GM12873 (cell line): ENCODE results near the gene GRIK3.

Source experiments
- TF ChIP-seq, protein P1 (sequence below): IDR thresholded peaks from 2 replicates; pipeline ENCODE4 v1.5.1; 2012; ENCODE audit warnings: low read depth, mild to moderate bottlenecking, moderate library complexity, low read length, control low read depth; ENCODE audit not compliant: insufficient read depth; ENCODE audit errors: missing control alignments

GRIK3 gene

DNA sequence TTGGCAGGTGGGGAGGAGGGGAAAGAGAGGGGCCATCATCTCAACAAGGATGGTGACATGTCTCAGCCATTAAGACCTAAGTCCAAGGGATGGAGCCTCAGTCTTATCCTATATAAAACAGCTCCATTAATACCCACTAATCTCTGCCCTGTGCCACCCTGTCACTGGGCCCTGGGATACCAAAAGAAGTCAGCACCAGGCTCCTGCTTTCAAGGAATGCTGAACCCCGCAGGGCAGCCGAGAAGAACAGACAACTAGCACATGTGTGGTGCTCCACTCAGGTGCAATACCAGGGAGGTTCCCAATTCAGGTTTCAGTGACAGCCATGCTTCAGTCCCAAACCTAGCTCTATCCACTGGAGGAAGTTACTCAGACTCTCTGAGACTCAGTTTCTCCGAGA lies 128.4 kb downstream of the GRIK3 start:
- TF ChIP-seq, protein P1, sequence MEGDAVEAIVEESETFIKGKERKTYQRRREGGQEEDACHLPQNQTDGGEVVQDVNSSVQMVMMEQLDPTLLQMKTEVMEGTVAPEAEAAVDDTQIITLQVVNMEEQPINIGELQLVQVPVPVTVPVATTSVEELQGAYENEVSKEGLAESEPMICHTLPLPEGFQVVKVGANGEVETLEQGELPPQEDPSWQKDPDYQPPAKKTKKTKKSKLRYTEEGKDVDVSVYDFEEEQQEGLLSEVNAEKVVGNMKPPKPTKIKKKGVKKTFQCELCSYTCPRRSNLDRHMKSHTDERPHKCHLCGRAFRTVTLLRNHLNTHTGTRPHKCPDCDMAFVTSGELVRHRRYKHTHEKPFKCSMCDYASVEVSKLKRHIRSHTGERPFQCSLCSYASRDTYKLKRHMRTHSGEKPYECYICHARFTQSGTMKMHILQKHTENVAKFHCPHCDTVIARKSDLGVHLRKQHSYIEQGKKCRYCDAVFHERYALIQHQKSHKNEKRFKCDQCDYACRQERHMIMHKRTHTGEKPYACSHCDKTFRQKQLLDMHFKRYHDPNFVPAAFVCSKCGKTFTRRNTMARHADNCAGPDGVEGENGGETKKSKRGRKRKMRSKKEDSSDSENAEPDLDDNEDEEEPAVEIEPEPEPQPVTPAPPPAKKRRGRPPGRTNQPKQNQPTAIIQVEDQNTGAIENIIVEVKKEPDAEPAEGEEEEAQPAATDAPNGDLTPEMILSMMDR = no peak

DNA sequence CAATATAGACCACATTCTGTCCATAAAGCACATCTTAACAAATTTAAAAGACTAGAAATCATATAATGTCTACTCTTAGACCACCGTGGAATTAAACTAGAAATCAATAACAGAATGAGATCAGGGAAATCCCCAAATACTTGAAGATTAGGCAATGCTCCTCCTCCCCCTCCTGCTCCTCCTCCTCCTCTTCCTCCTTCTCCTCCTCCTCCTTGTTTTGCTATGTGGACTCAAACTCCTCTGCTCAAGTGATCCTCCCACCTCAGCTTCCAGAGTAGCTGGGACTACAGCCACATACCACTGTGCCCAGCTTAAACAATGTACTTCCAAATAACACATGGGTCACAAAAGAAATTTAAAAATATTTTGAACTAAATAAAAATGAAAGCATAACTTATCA lies 134.2 kb downstream of the GRIK3 start:
- TF ChIP-seq, protein P1 = no peak

DNA sequence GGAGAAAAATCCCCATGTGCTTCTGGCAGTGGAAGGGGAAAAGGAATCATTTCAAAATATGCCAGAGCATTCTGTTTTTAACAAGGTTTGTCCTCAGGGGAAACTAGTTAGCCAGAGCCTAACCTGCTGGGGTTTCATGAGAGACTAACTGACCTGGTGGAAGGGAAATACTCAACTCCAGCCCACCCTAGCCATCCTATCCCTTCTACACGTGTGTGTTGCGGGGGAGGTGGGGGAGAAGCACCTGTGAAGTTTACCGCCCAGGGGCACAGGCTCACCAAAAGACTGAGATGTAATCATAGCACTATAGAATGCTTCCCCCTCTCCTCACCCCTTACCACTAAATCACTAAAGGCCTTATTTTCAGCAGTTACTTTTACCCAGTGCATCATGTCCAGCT lies 139.5 kb downstream of the GRIK3 start:
- TF ChIP-seq, protein P1 = no peak

DNA sequence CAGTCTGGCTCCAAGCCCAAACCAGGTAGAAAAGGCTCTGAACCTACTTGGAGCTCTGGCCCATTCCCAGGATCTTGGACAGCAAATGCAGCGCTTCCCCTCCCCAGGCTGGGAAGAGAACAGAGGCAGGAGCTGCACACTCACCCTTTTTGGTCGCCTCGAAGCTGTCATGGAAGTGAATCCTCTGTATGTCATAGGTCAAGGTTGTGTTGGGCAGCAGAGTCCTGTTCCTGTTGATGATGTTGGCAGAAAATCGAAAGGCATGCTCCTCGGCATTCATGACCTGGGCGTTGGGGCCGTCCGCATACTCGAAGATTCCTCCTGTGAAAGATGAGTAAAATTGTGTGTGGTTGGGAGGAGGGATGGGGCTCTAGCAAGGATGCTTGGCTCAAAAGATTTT lies 143.5 kb downstream of the GRIK3 start:
- TF ChIP-seq, protein P1 = no peak

DNA sequence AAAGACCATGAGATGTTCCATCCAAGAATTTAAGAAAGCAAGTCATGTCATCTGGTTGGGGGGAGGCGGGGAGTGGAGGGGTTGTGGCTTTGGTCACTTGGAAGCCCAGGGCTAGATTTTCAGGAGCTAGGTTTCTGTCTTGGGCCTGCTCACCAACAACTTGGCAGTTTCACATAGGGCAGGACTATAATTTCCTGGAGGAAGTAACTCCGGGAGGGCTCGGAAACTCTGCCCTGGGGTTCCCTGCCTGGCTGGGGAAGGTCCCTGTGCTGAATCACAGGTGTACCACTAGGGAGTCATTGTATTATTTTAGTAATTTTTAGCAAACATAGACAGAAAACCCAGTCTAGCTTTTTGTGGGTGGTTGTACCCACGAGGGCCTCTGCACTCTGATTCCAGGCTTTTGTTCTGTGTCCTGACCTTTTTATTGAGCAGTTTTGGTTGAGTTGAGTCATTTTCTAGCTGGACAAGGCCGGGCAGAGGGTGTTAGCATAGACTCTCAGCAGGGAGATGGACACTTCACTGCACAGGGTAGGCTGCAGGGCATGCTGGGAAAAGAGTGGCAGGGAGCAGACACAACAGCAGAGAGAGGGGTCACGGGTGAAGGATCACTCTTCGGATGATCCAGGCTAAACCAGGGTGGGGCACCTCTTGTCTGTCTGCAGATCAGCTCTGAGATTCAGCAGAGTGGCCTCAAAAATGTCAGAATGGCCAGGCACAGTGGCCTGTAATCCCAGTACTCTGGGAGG lies 144.7 kb downstream of the GRIK3 start:
- TF ChIP-seq, protein P1 = no peak

DNA sequence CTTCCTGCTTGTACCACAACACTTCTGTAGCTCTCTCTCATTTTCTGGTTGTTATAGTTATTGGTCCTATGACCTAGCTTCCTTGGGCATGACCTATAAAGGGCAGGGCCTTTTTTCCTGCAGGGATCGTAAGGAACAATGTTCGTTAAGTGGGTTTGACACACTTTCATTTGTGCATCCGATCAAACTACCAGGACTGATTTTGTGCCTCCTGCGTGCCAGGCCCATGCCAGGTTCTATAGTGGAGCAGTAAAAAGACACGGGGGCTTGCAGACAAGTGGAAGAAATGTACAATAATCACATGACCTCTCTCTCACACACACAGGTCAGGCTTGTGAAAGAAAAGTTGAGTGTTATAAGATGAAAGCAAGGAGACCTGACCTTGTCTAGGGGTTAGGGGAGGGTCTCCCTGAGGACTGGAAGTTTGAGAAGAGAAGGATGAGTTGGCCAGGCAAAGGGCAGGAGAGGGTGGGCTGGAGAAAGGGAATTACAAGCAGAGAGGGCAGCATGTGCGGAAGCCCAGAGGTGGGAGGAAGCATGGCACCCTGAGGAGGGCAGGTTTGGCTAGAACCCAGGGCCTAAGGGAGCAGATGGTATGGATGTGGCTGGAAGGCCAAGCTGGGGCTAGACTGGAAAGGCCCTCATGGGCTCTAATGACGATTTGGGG lies 145.4 kb downstream of the GRIK3 start:
- TF ChIP-seq, protein P1 = no peak

DNA sequence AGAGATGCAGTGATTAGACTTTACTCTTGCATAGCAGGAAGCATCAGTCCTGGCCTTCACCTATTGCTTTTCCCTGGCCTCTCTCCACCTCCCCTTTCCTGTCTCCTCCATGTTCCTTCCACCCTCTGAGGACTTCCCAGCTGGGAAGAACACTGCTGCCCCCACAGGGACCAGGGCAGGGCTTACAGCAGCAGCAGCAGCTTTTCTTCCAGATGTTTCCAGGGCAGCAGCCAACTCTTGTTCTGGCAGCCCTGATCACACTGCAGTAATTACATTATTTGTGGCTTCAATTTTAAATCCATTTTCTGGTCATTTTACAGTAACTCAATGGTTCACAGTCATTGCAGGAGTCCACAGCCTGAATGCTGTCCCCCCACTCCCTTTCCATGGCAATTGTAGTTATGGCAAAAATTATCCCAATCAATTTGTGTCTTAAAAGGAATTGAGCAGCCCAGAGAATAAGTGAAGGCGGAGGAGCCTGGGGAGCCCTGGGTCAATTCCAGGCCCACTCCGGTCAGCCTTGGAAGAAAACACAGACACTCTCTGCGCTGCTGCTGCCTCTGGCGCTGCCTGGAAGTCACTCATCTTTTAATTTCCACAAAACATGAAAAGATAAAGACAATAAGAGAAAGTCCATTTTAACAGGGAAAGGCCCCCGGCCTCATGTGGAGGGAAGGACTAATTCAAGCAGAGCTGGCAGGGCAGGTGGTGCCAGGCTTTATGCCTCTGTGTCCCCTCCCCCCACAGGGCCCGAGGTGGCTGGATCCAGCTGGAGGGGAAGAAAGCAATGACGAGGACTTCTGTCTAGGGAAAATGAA lies 148.6 kb downstream of the GRIK3 start:
- TF ChIP-seq, protein P1 = no peak
